Fibroblast of the aortic adventitia (primary cell): ENCODE measurements around the gene PRSS27. TPM values are rescaled to one million over a fixed set of nuclear protein-coding genes. Genes with fewer than 3 reads are reported as not detected.

Experiments
- DNase-seq: peaks from one replicate; pipeline ENCODE4 v3.0.0-alpha.2; 2010; ENCODE audit warnings: low read depth
- H3K4me3 ChIP-seq: 2 replicates; pipeline ENCODE4 v1.5.1; 2011; ENCODE audit warnings: low read depth, mild to moderate bottlenecking, control low read depth, low read length, moderate library complexity
- CTCF ChIP-seq: IDR thresholded peaks from 2 replicates; pipeline ENCODE4 v1.5.1; 2011; ENCODE audit warnings: mild to moderate bottlenecking, low read length, control low read depth, inconsistent platforms; ENCODE audit not compliant: insufficient read depth
- total RNA-seq: library from RNA; depleted of rRNA; stranded (reverse); fragments of >200 nt; gene quantifications from 2 replicates; pipeline ENCODE4 v1.2.3, GENCODE V29; 2012; ENCODE audit warnings: low replicate concordance

The PRSS27 gene
- total RNA-seq, 1 donor, result 1.3 TPM

- DNase-seq, result no peak
- TF ChIP-seq CTCF, result no peak
- H3K4me3 ChIP-seq, result no peak overlapping the region
Observed at GRCh38 chr16:2664574-2664982, 55.4 kb downstream of the PRSS27 start.

GRCh38 chr16:2663553-2664546 is 56.2 kb downstream of the PRSS27 start:
- peak; percentile 39 for DNase-seq
- no peak for TF ChIP-seq CTCF
- no peak overlapping the region for H3K4me3 ChIP-seq

Other genes with a start within 250 kb of the PRSS27 start
- gene NTN3, start 248.9 kb downstream of the PRSS27 start, total RNA-seq, result 0.45 and 2.8 TPM in 2 replicates
- 11.9 and 16.1 TPM in 2 replicates for gene TBC1D24, start 245.1 kb downstream of the PRSS27 start, total RNA-seq
- 5.3 and 48.9 TPM in 2 replicates for gene ATP6V0C, start 206.3 kb downstream of the PRSS27 start, total RNA-seq
- gene AMDHD2, start 199.9 kb downstream of the PRSS27 start, total RNA-seq, result 59.9 and 74.3 TPM in 2 replicates
- gene CEMP1, start 188.8 kb downstream of the PRSS27 start, total RNA-seq, result not detected in 2 replicates
- gene PDPK1, start 182.2 kb downstream of the PRSS27 start, total RNA-seq, result 27.9 and 29.9 TPM in 2 replicates
- gene KCTD5, start 37.7 kb downstream of the PRSS27 start, total RNA-seq, result 14.1 and 16.4 TPM in 2 replicates
- 77.1 and 96.3 TPM in 2 replicates for gene SRRM2, start 32.4 kb upstream of the PRSS27 start, total RNA-seq
- 37.6 and 316 TPM in 2 replicates for gene ELOB, start 57.1 kb upstream of the PRSS27 start, total RNA-seq
- not detected in 2 replicates for gene PRSS33, start 67.3 kb upstream of the PRSS27 start, total RNA-seq
- gene PRSS41, start 78.2 kb upstream of the PRSS27 start, total RNA-seq, result not detected in 2 replicates
- gene PRSS21, start 97.0 kb upstream of the PRSS27 start, total RNA-seq, result 0.27 and 0.49 TPM in 2 replicates
- 0.27 and 1.4 TPM in 2 replicates for gene ZG16B, start 110.1 kb upstream of the PRSS27 start, total RNA-seq
- not detected in 2 replicates for gene PRSS22, start 137.9 kb upstream of the PRSS27 start, total RNA-seq
- 48.9 and 56.4 TPM in 2 replicates for gene FLYWCH2, start 163.0 kb upstream of the PRSS27 start, total RNA-seq
- gene FLYWCH1, start 191.7 kb upstream of the PRSS27 start, total RNA-seq, result 31.3 and 37.4 TPM in 2 replicates
- not detected in 2 replicates for gene KREMEN2, start 244.1 kb upstream of the PRSS27 start, total RNA-seq
- 0.16 and 13.8 TPM in 2 replicates for gene PAQR4, start 249.1 kb upstream of the PRSS27 start, total RNA-seq